GM15510 (cell line): Measurements from ENCODE around the gene SLC4A3.

Source experiments
- POLR2A ChIP-seq: IDR thresholded peaks from 3 replicates; pipeline ENCODE4 v1.6.1; 2011; ENCODE audit warnings: borderline replicate concordance; ENCODE audit not compliant: insufficient read length; ENCODE audit errors: extremely low read depth

SLC4A3 gene

DNA sequence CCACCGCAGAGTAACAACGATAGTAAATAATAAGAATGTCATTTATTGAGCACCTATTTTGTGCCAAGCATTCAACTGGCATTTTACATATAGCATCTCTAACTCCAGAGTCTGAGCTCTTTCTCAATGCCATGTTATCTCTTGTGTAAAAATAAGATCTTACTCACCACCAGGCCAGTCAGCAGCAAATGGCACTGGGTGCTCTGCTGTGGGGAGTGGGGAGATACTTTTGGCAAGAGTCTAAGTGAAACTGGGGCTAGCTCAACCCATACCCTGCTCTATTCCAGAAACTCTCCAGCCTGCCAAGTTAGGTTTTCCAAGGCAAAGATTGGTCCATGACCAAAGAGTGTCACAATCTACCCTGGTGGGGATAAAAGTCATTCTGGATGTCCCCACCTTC lies 5.0 kb upstream of the SLC4A3 start:
- TF ChIP-seq POLR2A, result no peak

GRCh38 chr2:219624565-219624964 lies 2.9 kb upstream of the SLC4A3 start:
- no peak for TF ChIP-seq POLR2A

- no peak for TF ChIP-seq POLR2A
These were observed 2.3 kb upstream of the SLC4A3 start for GRCh38 chr2:219625179-219625578.

DNA sequence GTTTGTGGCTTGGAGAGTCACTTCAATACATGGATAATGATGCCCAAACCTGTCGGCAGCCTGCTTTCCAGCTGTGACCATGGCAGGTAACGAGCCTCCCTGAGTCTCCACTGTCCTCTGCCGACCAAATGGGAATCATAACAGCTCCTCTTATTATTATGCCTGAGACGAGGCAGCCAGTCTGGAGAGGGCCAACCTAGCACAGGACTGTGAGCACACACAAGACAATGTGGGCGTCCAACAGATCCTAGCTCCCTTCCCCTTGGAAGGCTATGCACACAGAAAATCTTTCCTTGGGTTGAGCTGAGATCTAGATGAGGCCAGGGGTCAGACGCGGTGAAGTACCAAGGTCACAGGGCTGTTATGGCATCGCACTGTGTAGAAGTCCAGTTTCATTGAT lies 890 bp upstream of the SLC4A3 start:
- no peak for TF ChIP-seq POLR2A

DNA sequence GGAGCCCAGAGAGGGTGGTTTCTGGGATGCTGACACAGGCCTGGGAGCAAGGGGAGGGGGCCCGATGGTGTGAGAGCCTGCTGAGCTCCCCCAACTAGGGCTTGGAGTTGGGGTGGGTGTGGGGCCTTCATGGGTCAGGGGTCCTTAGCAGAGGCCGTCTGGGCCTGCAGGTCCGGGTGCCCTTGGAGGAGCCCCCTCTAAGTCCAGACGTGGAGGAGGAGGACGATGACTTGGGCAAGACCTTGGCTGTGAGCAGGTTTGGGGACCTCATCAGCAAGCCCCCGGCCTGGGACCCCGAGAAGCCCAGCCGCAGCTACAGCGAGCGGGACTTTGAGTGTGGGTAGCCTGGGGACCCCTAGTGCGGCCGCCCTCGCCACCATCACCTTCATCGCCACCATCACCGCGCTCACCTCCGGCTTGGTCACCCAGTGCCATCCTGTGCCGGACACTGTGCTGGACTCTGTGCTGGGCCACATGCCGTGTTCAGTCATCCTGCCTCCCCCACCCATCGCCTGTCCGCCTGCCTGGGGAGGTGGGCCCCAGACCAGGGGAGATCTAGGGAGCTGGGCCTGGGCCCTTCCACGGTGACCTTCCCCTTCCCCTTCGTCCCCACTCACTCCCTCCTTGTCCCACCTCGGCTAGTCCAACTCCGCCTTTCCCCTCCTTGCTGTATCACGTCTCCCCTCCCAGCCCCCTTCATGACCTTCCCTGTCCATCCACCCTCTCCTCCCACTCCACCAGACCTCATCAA lies 980 bp downstream of the SLC4A3 start:
- TF ChIP-seq POLR2A, result no peak

DNA sequence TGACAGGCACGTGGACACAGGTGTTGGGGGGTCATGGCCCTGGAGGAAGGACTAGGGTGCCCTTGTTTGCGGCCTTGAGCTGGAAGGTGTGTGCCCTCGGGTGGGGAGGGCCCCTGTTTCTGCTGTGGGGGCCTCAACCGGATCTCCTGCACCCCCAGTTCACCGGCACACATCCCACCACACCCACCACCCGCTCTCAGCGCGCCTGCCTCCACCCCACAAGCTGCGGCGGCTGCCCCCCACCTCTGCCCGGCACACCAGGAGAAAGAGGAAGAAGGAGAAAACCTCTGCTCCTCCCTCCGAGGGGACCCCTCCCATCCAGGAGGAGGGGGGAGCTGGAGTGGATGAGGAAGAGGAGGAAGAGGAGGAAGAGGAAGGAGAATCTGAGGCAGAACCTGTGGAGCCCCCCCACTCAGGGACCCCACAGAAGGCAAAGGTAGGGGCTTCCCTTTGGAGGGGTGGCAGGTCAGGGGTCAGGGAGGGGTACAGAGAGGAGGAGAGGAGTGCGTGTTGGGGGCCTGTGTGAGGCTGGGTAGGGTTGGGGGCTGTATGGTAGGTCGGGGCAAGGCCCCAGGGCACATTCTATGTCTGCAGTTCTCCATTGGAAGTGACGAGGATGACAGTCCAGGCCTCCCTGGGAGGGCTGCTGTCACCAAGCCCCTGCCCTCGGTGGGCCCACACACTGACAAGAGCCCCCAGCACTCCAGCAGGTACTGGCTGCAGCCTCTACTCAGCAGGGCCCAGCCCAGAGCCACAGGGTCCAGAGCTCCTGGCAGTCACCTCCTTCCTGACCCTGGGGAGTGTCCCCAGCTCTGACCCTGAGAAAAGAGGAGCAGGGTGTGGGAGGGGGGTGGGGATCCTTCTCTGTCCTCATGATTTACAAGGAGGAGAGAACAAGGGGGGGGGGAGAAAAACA lies 1.8 kb downstream of the SLC4A3 start:
- TF ChIP-seq POLR2A, result no peak

GRCh38 chr2:219629976-219630695 lies 2.7 kb downstream of the SLC4A3 start:
- TF ChIP-seq POLR2A, result no peak

DNA sequence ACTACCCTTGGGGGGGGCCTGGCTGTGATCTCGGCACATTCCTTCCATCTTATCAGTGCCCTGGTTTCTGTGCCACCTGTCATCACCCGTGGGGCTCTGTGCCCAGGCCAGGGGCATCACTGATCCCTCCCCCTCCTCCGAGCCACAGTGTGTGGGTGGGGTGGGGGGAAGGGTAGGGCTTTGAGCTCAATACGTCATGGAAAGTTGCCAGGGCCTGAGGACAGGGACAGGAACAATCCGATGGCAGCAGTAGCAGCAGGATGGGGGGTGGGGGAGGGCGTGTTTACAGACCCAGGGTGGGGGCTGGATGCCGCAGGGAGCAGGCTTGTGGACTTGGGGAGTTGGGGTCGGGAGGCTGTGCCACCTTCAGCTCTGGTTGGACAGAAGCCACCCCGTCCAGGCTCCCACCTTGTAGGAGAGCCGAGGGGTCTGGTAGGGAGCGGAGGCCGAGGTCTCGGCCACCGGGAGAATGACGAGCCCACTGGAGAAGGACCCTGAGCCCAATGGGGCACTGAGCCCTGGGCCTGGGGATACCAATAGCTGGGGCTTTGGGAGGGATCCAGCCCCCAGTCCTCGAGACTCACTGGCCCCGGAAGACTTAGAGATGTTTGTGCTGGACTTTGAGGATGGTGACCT lies 3.5 kb downstream of the SLC4A3 start:
- no peak for TF ChIP-seq POLR2A

- no peak for TF ChIP-seq POLR2A
These were observed 4.0 kb downstream of the SLC4A3 start for GRCh38 chr2:219631406-219631891.

GRCh38 chr2:219631904-219632759 lies 4.7 kb downstream of the SLC4A3 start:
- no peak for TF ChIP-seq POLR2A

DNA sequence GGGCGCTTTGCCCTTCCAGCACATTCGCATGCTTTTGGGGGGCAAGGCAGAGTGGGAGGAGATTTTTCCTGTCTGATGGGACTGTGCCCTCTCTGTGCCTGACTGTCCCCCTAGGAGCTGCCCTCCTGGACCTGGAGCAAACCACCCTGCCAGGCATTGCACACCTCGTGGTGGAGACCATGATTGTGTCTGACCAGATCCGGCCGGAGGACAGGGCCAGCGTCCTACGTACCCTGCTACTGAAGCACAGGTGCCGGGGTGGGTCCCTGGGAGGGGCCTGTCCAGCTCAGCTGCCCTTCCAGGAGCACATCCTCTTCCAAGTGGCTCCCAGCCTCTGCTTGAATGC lies 5.3 kb downstream of the SLC4A3 start:
- no peak for TF ChIP-seq POLR2A

- TF ChIP-seq POLR2A, result no peak
These were observed 6.0 kb downstream of the SLC4A3 start for GRCh38 chr2:219633276-219634065.

GRCh38 chr2:219634171-219634940 lies 6.9 kb downstream of the SLC4A3 start:
- TF ChIP-seq POLR2A, result no peak
